ENCODE measurements around the gene POLR3A. TPM values are rescaled to one million over a fixed set of nuclear protein-coding genes. Genes with fewer than 3 reads are reported as not detected.

POLR3A gene
- total and polyA plus RNA-seq, 2 of the 13 experiments (the other 11 are each of a cell fraction or from before 2014, with no cell fraction given): 13.6 to 19.2 TPM

DNA sequence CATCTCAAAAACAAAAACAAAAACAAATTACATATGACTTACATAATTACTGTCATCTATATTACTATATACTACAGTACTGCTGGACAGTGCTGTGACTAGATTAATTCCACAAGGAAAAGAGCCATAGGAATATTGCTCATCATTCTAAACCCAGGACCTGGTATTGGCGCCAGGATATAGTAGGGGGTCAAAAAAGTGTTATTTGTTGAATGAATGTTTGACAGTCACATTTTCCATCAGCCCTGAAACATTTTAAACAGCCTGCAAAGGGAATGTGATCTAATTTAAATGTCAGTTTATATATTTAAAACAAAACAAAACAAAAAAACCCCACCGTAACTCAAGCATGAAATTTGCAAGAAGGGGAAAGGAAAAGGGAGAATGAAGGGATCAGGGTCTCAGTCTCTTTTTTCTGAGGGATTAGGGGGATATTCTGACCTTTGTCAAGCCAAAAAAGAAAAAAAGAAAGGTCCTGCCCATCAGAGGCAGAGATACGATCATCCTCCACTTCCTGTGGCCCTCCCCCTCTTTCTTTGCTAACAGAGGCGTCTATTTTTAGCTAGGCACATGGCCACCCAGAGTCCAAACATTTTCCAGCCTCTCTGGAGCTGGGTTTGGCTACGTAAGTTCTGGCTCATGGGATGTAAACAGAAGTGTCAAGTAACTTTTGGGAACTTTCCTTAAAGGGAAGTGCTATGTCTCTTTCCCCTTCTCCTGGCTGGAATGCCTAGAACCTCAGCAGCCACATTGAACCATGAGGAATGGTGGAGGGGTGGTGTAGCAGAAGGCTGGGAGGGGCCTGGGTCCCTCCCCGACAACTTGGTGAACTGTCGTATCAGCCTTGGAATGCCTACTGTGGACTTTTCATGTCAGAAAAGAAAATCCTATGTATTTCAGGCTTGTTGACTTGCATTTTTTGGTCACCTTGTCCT is 58.2 kb downstream of the POLR3A start (continued):
- TF ChIP-seq, protein P1, sequence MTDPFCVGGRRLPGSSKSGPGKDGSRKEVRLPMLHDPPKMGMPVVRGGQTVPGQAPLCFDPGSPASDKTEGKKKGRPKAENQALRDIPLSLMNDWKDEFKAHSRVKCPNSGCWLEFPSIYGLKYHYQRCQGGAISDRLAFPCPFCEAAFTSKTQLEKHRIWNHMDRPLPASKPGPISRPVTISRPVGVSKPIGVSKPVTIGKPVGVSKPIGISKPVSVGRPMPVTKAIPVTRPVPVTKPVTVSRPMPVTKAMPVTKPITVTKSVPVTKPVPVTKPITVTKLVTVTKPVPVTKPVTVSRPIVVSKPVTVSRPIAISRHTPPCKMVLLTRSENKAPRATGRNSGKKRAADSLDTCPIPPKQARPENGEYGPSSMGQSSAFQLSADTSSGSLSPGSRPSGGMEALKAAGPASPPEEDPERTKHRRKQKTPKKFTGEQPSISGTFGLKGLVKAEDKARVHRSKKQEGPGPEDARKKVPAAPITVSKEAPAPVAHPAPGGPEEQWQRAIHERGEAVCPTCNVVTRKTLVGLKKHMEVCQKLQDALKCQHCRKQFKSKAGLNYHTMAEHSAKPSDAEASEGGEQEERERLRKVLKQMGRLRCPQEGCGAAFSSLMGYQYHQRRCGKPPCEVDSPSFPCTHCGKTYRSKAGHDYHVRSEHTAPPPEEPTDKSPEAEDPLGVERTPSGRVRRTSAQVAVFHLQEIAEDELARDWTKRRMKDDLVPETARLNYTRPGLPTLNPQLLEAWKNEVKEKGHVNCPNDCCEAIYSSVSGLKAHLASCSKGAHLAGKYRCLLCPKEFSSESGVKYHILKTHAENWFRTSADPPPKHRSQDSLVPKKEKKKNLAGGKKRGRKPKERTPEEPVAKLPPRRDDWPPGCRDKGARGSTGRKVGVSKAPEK (CRISPR knock-in tag; IDR thresholded peaks at IDR 0.05; ENCODE audit: borderline replicate concordance): peak; percentile 48; the same call in 1 of the 2 replicates
- TF ChIP-seq MED1 (CRISPR knock-in tag; IDR thresholded peaks at IDR 0.05) (peak; percentile 87), RNF2 (conservative IDR thresholded peaks at IDR 0.05; ENCODE audit: low read depth) (0 out of 2 replicates have a peak, but pooled peaks have one; percentile 34), ZNF746 (CRISPR knock-in tag; IDR thresholded peaks at IDR 0.05) (peak; percentile 34; the same call in 1 of the 2 replicates), ZNF3 (CRISPR knock-in tag; IDR thresholded peaks at IDR 0.05) (peak; percentile 67; the same call in 1 of the 2 replicates), ZNF644 (CRISPR knock-in tag; IDR thresholded peaks at IDR 0.05; ENCODE audit: low read depth) (peak; percentile 52; the same call in 1 of the 2 replicates), KDM2A (CRISPR knock-in tag; IDR thresholded peaks at IDR 0.05; ENCODE audit: borderline replicate concordance, low read depth) (peak; percentile 40; the same call in 1 of the 2 replicates), BRCA1 (CRISPR knock-in tag; IDR thresholded peaks at IDR 0.05) (no peak), ERF (CRISPR knock-in tag; IDR thresholded peaks at IDR 0.05) (peak; percentile 50), IKZF4 (CRISPR knock-in tag; IDR thresholded peaks at IDR 0.05; ENCODE audit: borderline replicate concordance, low read depth, not compliant biosample characterization) (no peak), PHF21A (CRISPR knock-in tag; IDR thresholded peaks at IDR 0.05) (peak; percentile 73; the same call in 1 of the 2 replicates), IRF2 (CRISPR knock-in tag; IDR thresholded peaks at IDR 0.05) (peak; percentile 35; the same call in 1 of the 2 replicates), ARNT (IDR thresholded peaks at IDR 0.05) (no peak), TCF12 (IDR thresholded peaks at IDR 0.05) (no peak), TCF12 (CRISPR knock-in tag; IDR thresholded peaks at IDR 0.05) (no peak), ZNF567 (CRISPR knock-in tag; IDR thresholded peaks at IDR 0.05; ENCODE audit: borderline replicate concordance) (no peak), DMAP1 (CRISPR knock-in tag; IDR thresholded peaks at IDR 0.05) (0 out of 2 replicates have a peak, but pooled peaks have one; percentile 57), ZNF792 (CRISPR knock-in tag; IDR thresholded peaks at IDR 0.05) (no peak)
- TF ChIP-seq, protein P2, sequence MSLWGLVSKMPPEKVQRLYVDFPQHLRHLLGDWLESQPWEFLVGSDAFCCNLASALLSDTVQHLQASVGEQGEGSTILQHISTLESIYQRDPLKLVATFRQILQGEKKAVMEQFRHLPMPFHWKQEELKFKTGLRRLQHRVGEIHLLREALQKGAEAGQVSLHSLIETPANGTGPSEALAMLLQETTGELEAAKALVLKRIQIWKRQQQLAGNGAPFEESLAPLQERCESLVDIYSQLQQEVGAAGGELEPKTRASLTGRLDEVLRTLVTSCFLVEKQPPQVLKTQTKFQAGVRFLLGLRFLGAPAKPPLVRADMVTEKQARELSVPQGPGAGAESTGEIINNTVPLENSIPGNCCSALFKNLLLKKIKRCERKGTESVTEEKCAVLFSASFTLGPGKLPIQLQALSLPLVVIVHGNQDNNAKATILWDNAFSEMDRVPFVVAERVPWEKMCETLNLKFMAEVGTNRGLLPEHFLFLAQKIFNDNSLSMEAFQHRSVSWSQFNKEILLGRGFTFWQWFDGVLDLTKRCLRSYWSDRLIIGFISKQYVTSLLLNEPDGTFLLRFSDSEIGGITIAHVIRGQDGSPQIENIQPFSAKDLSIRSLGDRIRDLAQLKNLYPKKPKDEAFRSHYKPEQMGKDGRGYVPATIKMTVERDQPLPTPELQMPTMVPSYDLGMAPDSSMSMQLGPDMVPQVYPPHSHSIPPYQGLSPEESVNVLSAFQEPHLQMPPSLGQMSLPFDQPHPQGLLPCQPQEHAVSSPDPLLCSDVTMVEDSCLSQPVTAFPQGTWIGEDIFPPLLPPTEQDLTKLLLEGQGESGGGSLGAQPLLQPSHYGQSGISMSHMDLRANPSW (CRISPR knock-in tag; IDR thresholded peaks at IDR 0.05; ENCODE audit: borderline replicate concordance): no peak
- TF ChIP-seq, protein P3, sequence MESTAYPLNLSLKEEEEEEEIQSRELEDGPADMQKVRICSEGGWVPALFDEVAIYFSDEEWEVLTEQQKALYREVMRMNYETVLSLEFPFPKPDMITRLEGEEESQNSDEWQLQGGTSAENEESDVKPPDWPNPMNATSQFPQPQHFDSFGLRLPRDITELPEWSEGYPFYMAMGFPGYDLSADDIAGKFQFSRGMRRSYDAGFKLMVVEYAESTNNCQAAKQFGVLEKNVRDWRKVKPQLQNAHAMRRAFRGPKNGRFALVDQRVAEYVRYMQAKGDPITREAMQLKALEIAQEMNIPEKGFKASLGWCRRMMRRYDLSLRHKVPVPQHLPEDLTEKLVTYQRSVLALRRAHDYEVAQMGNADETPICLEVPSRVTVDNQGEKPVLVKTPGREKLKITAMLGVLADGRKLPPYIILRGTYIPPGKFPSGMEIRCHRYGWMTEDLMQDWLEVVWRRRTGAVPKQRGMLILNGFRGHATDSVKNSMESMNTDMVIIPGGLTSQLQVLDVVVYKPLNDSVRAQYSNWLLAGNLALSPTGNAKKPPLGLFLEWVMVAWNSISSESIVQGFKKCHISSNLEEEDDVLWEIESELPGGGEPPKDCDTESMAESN (CRISPR knock-in tag; conservative IDR thresholded peaks at IDR 0.05): peak; percentile 58; the same call in 1 of the 2 replicates
- TF ChIP-seq, protein P4, sequence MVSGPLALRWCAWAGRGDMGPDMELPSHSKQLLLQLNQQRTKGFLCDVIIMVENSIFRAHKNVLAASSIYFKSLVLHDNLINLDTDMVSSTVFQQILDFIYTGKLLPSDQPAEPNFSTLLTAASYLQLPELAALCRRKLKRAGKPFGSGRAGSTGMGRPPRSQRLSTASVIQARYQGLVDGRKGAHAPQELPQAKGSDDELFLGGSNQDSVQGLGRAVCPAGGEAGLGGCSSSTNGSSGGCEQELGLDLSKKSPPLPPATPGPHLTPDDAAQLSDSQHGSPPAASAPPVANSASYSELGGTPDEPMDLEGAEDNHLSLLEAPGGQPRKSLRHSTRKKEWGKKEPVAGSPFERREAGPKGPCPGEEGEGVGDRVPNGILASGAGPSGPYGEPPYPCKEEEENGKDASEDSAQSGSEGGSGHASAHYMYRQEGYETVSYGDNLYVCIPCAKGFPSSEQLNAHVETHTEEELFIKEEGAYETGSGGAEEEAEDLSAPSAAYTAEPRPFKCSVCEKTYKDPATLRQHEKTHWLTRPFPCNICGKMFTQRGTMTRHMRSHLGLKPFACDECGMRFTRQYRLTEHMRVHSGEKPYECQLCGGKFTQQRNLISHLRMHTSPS (CRISPR knock-in tag; IDR thresholded peaks at IDR 0.05; ENCODE audit: low read depth): no peak
